AG09319 (cell line): ENCODE results near the gene CHAC1.

ENCODE experiments used
- DNase-seq: peaks from one replicate; pipeline ENCODE4 v3.0.0-alpha.2; 2010; ENCODE audit warnings: low read depth; ENCODE audit errors: extremely low read depth
- TF ChIP-seq, protein P1 (sequence below): IDR thresholded peaks from 2 replicates; pipeline ENCODE4 v1.5.1; 2011; ENCODE audit warnings: low read depth, mild to moderate bottlenecking, inconsistent platforms, low read length, moderate library complexity

Gene CHAC1

GRCh38 chr15:40911141-40911540 lies 42.1 kb upstream of the CHAC1 start:
- no peak for DNase-seq
- TF ChIP-seq, protein P1, sequence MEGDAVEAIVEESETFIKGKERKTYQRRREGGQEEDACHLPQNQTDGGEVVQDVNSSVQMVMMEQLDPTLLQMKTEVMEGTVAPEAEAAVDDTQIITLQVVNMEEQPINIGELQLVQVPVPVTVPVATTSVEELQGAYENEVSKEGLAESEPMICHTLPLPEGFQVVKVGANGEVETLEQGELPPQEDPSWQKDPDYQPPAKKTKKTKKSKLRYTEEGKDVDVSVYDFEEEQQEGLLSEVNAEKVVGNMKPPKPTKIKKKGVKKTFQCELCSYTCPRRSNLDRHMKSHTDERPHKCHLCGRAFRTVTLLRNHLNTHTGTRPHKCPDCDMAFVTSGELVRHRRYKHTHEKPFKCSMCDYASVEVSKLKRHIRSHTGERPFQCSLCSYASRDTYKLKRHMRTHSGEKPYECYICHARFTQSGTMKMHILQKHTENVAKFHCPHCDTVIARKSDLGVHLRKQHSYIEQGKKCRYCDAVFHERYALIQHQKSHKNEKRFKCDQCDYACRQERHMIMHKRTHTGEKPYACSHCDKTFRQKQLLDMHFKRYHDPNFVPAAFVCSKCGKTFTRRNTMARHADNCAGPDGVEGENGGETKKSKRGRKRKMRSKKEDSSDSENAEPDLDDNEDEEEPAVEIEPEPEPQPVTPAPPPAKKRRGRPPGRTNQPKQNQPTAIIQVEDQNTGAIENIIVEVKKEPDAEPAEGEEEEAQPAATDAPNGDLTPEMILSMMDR = no peak

DNA sequence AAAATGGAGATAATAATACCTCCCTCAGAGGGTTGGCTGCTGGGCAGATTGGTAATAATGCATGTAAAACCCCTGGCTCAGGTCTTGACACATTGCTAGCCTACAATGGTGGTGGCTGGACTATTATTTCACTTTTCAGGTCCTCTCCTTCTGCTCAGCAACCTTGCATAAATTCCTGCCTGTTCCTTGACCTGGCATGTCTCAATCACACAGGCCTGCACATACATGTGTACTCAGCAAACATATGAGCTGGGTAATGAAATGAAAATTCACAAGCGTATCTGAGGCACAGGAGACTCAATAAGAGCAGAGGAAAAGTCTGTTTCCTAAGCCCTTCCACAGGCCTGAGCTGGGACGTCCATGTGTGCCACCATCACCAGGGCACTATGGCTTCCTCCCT lies 41.6 kb upstream of the CHAC1 start:
- TF ChIP-seq, protein P1 = no peak
- DNase-seq = no peak

- TF ChIP-seq, protein P1 = no peak
- no peak for DNase-seq
These were observed 40.8 kb upstream of the CHAC1 start for GRCh38 chr15:40912478-40912877.

GRCh38 chr15:40914013-40914412 lies 39.3 kb upstream of the CHAC1 start:
- TF ChIP-seq, protein P1 = no peak

DNA sequence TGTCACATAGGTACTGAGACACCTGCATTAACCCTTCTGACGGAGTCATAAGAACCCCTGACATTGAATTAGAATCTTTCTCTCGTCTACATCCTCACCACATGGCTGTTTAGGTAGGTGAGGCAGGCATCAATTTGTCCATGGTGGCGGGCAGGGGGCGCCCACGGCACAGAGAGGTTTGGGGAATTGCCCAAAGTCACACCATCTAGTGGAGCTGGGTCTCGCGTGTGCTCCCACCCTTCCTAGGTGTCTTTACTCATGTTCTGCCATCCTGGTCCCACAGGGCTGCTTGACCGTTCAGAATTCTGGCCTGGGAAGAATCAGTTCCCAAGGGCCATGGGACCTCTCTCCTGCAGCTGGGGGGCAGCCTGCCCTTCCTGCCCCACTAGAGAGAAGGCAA lies 38.8 kb upstream of the CHAC1 start:
- TF ChIP-seq, protein P1 = no peak
- no peak for DNase-seq

More at GRCh38 chr15:40914013-40914412, 39.3 kb upstream of the CHAC1 start:
- DNase-seq = no peak

- TF ChIP-seq, protein P1 = no peak
- DNase-seq = no peak
These were observed 38.1 kb upstream of the CHAC1 start for GRCh38 chr15:40915116-40915661.

DNA sequence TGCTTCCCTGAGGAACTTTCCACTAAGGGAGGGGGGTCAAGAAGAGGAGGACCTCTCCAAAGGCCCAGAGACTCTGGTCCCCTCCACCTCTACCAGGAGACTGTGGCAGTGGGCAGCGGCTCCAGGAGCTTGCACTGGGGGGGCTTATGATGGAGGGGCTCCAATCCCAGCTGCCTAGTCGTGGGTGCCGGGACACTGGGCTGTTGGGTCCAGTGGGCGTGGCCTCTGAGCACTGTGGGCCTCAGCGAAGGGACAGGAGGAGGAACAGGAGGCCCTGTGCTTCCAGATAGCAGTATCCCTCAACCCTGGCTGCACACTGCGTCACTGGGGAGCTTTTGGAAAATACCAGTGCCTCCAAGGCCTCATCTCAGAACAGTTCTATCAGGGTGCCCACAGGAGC lies 37.6 kb upstream of the CHAC1 start:
- DNase-seq = no peak
- TF ChIP-seq, protein P1 = no peak
